Loucy (cell line): ENCODE data around the gene GSTA2.
"Not testable (repeated sequence)": the region's sequence is repeated elsewhere in the genome, so short reads cannot be mapped to it uniquely, and the experiment has no call there.

Source experiments
- CTCF ChIP-seq: fragments of 200-600 bp; sonication (generic); conservative IDR thresholded peaks from 2 replicates; pipeline ENCODE4 v1.5.1; 2014; ENCODE audit warnings: mild to moderate bottlenecking, antibody characterized with exemption, low read length
- EZH2phosphoT487 ChIP-seq: fragments of 200-600 bp; IDR thresholded peaks from 2 replicates; pipeline ENCODE4 v1.6.1; 2018; ENCODE audit warnings: antibody characterized with exemption, mild to moderate bottlenecking, moderate library complexity, borderline replicate concordance

DNA sequence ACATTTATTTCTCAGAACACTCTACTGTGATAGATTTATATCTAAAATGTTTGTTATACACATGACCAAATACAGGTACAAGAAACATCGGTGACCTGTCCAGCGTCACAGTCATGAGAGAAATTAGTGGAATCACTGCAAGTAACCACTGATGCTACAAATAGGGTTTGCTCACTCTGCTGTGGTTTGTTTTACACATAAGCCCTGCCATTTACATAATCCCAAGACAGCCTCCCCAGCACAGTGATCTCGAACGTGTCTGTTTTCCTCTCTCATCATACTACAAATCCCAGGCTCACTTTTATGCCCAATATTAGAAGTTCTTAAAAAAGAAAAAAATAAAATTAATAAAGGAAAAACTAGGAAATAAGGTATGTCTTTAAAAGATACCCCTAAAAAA is 46.5 kb upstream of the GSTA2 start:
- TF ChIP-seq CTCF, EZH2phosphoT487: not testable (repeated sequence)
